HG03520 (cell line): ENCODE measurements around the gene TSSC4.

Source experiments
- ATAC-seq: cut with Tn5 transposase; IDR thresholded peaks from one replicate; pipeline ENCODE4 v1.9.1; 2021; ENCODE audit warnings: mild to moderate bottlenecking, moderate library complexity; ENCODE audit not compliant: unreplicated experiment

TSSC4 gene

DNA sequence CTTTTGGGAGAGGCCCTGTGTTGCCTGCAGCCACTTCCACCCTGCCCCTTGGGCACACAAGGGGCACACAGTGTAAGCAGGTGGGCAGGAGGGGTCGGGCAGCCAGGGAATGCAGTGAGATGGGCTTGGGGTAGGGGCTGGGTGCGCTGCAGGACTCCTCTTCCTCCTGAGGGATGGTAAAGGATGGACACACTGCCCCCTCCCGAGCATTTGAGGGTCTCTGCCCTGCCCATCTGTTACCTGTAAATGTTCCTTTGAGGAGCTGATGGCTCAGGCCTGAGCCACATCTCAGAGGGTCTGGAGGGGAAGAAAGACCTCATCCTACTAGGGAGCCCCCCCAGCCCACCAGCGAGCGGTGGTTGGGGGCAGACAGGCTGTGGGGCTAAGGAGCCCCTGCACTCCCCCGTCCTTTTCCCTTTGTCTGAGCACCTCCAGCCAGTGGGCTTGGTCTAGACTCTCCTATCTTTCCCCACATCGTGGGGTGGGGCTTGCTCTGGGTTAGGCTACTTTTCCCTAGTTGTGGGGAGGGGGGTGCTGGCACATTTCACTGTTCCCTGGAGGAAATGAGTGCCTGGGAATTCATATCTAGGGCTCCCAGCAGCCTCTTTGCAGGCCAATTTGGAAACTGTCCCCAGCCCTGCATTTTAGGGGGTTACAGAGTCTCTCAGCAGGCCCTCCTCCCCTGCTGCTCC, 1.7 kb upstream of the TSSC4 start:
- no peak for ATAC-seq

GRCh38 chr11:2399488-2400068, 972 bp upstream of the TSSC4 start:
- peak; percentile 1 for ATAC-seq

- peak; percentile 1 for ATAC-seq
These were observed 349 bp downstream of the TSSC4 start for GRCh38 chr11:2400762-2401435.

DNA sequence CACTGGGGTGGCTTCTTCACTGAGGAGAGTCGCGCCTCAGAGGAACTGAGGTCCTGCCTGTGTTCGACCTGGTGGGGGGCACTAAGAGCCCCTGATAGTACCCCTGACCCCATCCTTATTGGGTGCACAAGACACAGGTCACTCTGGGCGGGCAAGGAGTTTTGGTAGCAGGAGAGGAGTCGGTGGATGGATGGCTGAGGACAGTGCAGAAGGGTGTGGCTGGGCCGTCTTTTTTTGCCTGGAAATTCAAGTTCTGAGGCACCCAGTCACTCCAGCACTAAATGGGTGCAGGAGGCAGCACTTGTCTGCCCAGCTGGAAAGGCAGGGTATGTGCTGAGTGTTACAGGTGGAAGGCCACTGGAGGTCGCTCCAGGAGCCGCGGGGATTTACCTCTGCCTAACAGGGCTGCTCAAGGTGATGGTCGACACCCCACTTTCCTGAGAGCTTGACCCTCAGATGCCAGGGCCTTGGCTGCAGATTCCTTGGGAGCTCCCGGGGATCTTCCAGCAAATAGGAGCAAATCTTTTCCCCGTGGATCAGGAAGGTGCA, 960 bp downstream of the TSSC4 start:
- ATAC-seq = no peak

GRCh38 chr11:2402106-2402505, 1.6 kb downstream of the TSSC4 start:
- no peak for ATAC-seq

- no peak for ATAC-seq
These were observed 2.5 kb downstream of the TSSC4 start for GRCh38 chr11:2402890-2403645.

GRCh38 chr11:2404735-2405196, 4.2 kb downstream of the TSSC4 start:
- ATAC-seq = no peak

DNA sequence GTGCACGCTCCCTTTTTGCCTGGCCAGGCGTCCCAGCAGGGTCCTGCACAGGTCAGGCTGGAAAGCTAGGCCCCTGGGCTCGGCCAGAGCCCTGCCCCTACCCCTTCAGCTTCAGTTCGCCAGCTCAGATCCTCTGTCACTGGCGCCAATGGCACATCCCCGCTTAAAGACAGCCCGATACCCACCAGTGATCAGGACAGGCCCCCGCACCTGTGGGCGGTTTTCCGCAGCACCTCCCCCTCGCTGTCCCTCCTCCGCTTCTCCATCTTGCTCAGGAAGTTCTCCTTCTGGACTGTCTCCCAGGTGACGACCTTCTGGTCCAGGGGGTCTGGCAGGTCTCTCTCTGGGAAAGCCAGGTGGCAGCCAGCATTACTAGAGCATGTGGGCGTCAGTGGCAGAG, 5.9 kb downstream of the TSSC4 start:
- no peak for ATAC-seq

DNA sequence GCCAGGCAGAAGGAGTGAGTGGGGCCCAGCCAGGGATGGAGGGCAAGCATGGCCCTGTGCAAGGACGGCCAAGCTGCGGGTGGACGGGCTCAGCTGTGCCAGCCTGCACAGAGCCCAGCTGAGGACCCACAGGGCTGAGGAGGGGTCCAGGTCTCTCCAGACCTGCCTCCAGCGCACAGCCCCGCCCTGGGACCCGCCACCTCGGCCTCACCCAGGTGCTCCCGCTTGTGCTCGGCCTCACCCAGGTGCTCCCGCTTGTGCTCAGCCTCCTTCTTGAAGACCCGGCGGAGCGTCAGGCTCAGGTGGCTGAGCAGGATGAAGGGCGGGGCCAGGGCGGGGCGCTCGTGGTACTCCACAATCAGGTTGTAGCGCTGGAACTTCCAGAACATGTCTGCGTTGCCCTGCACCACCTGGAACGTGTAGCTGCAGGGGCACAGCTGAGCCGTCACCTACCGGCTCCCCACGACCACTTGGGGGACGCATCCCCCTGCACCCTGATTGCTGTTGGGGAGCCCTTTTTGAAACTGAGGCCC, 6.4 kb downstream of the TSSC4 start:
- no peak for ATAC-seq

DNA sequence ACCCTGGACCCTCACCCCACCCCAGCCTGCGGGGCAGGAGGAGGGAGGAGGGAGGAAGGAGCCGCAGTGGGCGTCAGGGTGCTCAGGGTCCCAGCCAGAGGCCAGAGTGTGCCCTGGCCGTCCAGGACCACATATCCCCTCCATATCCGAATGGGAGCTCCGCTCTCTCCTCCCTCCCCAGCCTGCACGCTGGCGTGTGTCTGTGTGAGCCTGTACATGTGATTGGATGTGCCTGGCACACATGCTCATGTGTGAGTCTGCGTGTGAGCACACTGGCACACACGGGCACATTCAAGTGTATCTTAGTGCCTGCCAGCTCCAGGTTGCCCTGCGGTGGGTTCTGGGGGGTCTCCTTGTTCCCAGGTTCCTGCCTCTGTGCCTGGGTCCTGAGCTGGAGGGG, 8.1 kb downstream of the TSSC4 start:
- ATAC-seq = no peak

DNA sequence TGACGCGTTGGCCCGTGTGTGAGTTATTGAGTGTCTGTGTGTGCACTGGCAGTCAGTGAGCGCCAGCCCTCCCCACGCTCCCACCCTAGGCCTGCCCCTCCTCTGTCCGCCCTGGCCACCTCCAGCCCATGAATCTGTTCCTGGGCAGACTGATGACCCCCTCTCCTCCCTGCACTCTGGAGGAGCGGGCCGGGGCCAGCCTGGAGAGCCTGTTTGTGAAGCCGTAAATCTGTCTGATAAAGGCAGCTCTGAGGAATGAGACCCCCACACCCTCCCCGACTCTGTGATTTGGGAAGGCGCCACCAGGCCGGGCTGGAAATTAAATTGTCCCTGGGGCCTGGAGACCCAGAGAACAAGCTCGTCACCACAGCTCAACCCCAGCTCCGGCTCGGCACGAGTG, 8.6 kb downstream of the TSSC4 start:
- no peak for ATAC-seq

DNA sequence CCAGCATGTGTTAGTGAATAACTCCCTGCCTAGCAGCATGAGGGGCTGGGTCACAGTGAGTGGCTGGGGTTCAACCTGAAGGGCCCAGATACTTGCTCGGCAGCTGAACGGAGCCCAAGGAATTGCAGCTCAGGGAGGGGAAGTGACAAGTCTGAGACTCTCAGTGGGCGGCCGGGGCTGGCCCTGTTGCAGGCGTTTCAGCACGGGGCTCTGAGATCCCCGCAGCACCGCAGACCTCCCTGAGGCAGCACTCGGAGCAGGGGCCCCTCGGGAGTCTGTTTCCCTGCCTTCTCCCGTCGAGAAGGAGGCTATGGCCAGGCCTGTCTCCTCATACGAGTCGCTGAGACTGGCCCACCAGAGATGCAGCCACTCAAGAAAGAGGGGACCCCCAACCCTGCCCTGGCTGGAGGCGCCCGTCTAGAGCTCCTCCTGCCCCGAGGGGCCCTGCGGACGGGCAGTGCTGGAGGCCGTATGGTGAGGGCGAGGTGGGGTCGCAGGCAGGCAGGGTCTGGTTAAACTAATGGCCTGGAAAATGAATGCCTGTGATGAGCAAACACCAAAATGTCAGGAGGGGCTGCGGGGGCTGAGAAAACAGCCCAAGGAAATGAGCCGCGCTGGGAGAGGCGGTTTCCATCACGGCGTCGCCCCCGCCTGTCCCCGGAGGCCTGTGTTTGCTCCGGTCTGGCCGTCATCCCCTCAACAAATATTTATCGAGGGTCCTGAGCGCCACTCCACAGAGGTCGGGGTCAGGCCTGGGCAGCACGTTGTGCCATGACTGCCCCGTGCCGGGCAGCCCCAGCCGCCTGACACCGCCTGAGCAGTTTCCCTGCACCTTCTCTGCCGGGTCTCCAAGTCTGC, 9.3 kb downstream of the TSSC4 start:
- ATAC-seq = no peak

GRCh38 chr11:2410616-2411015, 10.1 kb downstream of the TSSC4 start:
- ATAC-seq = no peak

- no peak for ATAC-seq
These were observed 11.1 kb downstream of the TSSC4 start for GRCh38 chr11:2411446-2412305.

DNA sequence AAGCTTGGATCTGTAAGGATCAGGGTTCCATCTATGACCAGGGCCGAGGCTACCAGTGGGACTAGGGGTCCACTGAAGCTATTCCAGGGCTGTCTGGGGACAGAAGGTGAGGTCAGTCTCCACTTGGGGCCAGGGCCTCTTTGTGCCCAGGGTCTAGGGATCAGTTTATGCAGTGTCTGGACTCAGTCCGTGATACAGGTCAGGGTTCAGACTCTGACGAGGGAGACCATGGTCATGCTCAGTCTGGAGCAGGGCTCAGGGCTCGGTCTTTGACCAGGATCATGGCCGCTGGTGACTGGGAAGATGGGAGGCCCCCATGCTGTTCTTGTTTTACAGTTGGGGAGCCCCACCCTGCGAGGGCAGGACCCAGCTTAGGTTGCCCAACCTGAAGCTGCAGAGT, 11.8 kb downstream of the TSSC4 start:
- no peak for ATAC-seq

GRCh38 chr11:2413742-2414579, 13.4 kb downstream of the TSSC4 start:
- no peak for ATAC-seq

- ATAC-seq = no peak
These were observed 14.1 kb downstream of the TSSC4 start for GRCh38 chr11:2414616-2415015.

DNA sequence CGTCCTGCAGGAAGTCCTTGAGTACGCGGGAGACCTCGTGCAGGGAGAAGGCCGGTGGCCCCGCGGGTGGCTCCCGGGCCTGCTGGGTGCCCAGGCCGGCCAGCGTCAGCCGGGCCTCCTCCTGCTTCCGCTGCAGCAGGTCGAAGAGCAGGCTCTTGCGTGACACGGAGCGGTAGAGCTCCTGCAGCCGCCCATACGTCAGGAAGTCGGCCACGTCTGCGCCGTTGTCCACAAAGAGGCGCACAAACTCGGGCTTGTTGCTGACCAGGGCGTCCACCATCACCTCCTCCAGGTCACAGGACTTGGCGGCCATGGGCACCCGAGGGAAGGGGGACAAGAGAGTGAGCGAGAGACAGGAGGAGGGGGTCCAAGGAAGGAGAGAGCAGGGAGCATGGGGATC, 14.6 kb downstream of the TSSC4 start:
- ATAC-seq = no peak
